ENCODE measurements around the gene NECTIN1.

Gene NECTIN1

GRCh38 chr11:119589001-119589400 is 140.0 kb downstream of the NECTIN1 start:
- no peak for TF ChIP-seq CTCF (IDR thresholded peaks at IDR 0.05; ENCODE audit: low read depth, low read length, missing control alignments)
- no peak overlapping the region for H3K4me3 ChIP-seq (replicated peaks; ENCODE audit: low read depth, low read length)
- DNase-seq (ENCODE audit: extremely low read depth, low read depth) = no peak

Measured in HFF-Myc (cell line).